Caco-2 (cell line): ENCODE measurements around the gene GNB2. TPM values are rescaled to one million over a fixed set of nuclear protein-coding genes. Genes with fewer than 3 reads are reported as not detected.
A peak's percentile ranks its signal among the peaks of the same experiment; 100 is the strongest.

Experiments
- BruUV-seq: library from RNA; stranded (reverse); fragments of 400-500 nt; replicated peaks from 2 replicates; lab custom pipeline; 2021; lab: Mats Ljungman, UMichigan
- CTCF ChIA-PET: fragments of 300-600 bp; sonication (Branson Sonifier 250); formaldehyde crosslinking; loops from one replicate; lab custom pipeline; 2022; ENCODE audit warnings: antibody characterized with exemption; lab: Charles Lee
- POLR2A ChIA-PET: fragments of 300-600 bp; sonication (Branson Sonifier 250); formaldehyde crosslinking; loops from one replicate; lab custom pipeline; 2022; ENCODE audit warnings: antibody characterized with exemption; lab: Charles Lee
- DNase-seq, 2 experiments: peaks; one replicate each; pipeline versions ENCODE4 v3.0.0 to v3.0.0-alpha.2; 2020 to 2022
- H3K27me3 ChIP-seq: replicated peaks from 2 replicates; pipeline ENCODE4 v1.6.0; 2011; ENCODE audit warnings: low read length; ENCODE audit not compliant: control insufficient read depth, insufficient read depth
- H3K36me3 ChIP-seq: 2 replicates; pipeline ENCODE4 v1.5.1; 2011; ENCODE audit warnings: low read length; ENCODE audit not compliant: control insufficient read depth, insufficient read depth
- H3K4me1 ChIP-seq: fragments of 250-450 bp; sonication (Bioruptor Pico); 2 replicates; pipeline ENCODE4 v1.5.1; 2020; ENCODE audit warnings: mild to moderate bottlenecking
- H3K4me3 ChIP-seq: 2 replicates; pipeline ENCODE4 v1.5.1; 2011; ENCODE audit warnings: low read depth, mild to moderate bottlenecking, control low read depth, low read length
- H3K9me3 ChIP-seq: fragments of 250-450 bp; sonication (Bioruptor Pico); 2 replicates; pipeline ENCODE4 v1.5.1; 2020; ENCODE audit warnings: mild to moderate bottlenecking, moderate library complexity
- H3K27ac Mint-ChIP-seq: one replicate; pipeline ENCODE4 v1.8.0; 2022; ENCODE audit warnings: mixed read lengths; ENCODE audit not compliant: unreplicated experiment
- H3K27me3 Mint-ChIP-seq: one replicate; pipeline ENCODE4 v1.8.0; 2022; ENCODE audit warnings: mixed read lengths; ENCODE audit not compliant: insufficient read depth, unreplicated experiment
- H3K36me3 Mint-ChIP-seq: one replicate; pipeline ENCODE4 v1.8.0; 2022; ENCODE audit warnings: mild to moderate bottlenecking, mixed read lengths; ENCODE audit not compliant: insufficient read depth, unreplicated experiment
- H3K4me1 Mint-ChIP-seq: one replicate; pipeline ENCODE4 v1.8.0; 2022; ENCODE audit warnings: low read depth, mixed read lengths; ENCODE audit not compliant: unreplicated experiment
- H3K4me3 Mint-ChIP-seq: one replicate; pipeline ENCODE4 v1.8.0; 2022; ENCODE audit warnings: mild to moderate bottlenecking, moderate library complexity, mixed read lengths; ENCODE audit not compliant: unreplicated experiment
- H3K9me3 Mint-ChIP-seq: one replicate; pipeline ENCODE4 v1.8.0; 2022; ENCODE audit warnings: mixed read lengths; ENCODE audit not compliant: unreplicated experiment
- intact Hi-C: fragments of 100-400 bp; cut with micrococcal nuclease; formaldehyde crosslinking; loops from one replicate; pipeline ENCODE4 v1.10.0; 2022; ENCODE audit not compliant: unreplicated experiment
- total RNA-seq: library from RNA; stranded (reverse); gene quantifications from 2 replicates; pipeline ENCODE4 v1.2.3, GENCODE V29; 2022
- TF ChIP-seq, protein P1 (sequence below), 2 experiments: fragments of 200-600 bp in 1 of 2; IDR thresholded peaks; 1 replicate in 1 of 2; 2 replicates in 1 of 2; pipeline versions ENCODE4 v1.5.1 to v1.8.0; 2011 to 2022; ENCODE audit warnings: antibody characterized with exemption in 1 of 2, control low read depth in 1 of 2, inconsistent platforms in 1 of 2, low read depth in 1 of 2, low read length in 1 of 2, mild to moderate bottlenecking in 1 of 2, moderate library complexity in 1 of 2; ENCODE audit not compliant: insufficient read depth in 1 of 2, severe bottlenecking in 1 of 2, unreplicated experiment in 1 of 2

The GNB2 gene
- total RNA-seq, 1 experiment from 2014 or later: 200 TPM

DNA sequence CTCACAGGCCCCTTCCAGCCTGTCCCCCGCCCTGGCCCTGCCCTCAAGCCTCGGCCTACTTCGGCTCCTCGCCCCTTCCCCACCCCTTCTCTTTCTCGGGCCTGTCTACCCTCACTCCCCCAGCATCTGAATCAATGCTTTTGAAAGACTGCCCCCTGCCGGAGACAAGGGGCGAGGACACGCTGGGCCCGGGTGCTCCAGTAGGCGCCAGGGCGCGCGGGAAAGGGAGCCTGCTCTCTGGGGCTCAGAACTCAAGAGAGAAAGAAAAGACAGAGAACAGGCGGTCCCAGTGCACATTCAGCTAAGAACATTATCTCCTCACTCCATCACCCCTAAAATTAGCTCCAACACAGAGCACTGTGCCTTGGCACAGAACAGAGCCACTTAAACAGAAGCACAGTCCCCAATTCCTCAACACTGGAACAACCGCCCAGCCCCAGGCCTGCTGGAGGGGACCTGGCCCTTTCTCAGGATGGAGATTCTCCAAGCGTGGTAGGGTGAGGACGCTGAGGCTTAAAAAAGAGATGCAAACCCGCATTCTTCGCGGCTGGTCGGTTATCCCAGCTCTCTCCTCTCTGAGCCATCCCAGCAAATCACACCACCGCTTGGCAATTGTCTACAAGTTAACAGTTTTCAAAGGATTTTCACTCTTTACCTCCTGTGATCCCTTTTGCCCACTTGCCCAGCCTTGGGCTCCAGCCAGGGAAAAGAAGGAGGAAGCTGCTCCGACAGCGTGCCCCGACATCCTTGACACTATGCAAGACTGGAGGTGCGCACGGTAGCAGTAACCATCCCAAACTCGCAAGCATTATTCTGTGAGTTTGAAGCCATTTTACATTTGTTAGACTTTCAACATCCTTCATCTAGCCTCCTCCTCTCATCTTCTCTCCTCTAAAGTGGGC lies 18.4 kb downstream of the GNB2 start:
- Mint-ChIP-seq H3K27me3 (no peaks in the 10 kb centered on the region), H3K4me3 (peak overlapping the region; percentile 96), H3K36me3 (peaks cover 49% of the 10 kb centered on the region), H3K27ac (no peak overlapping the region), H3K9me3 (no peaks in the 10 kb centered on the region), H3K4me1 (peaks cover 18% of the 10 kb centered on the region)
- TSS peak; percentile 58 for BruUV-seq
- peak in 1 of 2 experiments; percentile 77 for DNase-seq
- TF ChIP-seq, protein P1, sequence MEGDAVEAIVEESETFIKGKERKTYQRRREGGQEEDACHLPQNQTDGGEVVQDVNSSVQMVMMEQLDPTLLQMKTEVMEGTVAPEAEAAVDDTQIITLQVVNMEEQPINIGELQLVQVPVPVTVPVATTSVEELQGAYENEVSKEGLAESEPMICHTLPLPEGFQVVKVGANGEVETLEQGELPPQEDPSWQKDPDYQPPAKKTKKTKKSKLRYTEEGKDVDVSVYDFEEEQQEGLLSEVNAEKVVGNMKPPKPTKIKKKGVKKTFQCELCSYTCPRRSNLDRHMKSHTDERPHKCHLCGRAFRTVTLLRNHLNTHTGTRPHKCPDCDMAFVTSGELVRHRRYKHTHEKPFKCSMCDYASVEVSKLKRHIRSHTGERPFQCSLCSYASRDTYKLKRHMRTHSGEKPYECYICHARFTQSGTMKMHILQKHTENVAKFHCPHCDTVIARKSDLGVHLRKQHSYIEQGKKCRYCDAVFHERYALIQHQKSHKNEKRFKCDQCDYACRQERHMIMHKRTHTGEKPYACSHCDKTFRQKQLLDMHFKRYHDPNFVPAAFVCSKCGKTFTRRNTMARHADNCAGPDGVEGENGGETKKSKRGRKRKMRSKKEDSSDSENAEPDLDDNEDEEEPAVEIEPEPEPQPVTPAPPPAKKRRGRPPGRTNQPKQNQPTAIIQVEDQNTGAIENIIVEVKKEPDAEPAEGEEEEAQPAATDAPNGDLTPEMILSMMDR (IDR thresholded peaks at IDR 0.05; ENCODE audit: insufficient read depth in 1 of 2, low read depth in 1 of 2, low read length in 1 of 2, severe bottlenecking in 1 of 2, unreplicated experiment in 1 of 2): peak; percentile 68 to 77
- H3K36me3 ChIP-seq: no peaks in the 10 kb centered on the region; the same call in 1 of the 2 replicates
- peaks cover 19% of the 10 kb centered on the region for H3K4me1 ChIP-seq
- no peaks in the 10 kb centered on the region for H3K27me3 ChIP-seq
- ChIA-PET POLR2A (interaction anchor here (1.5 kb wide), 1 partner anchor 79 kb away, joined by 5 read pairs; the partner anchor contains the start of gene MOSPD3), CTCF (interaction anchor here (0.6 to 1.9 kb wide), 5 partner anchors 14 to 106 kb away, joined by 3 to 7 read pairs (median 5); partner anchors contain the start of genes FBXO24, LRCH4, MOSPD3 and POP7)
- intact Hi-C loops: loop anchor here (2.0 to 5.0 kb wide), 2 partner anchors 60 to 87 kb away; no protein-coding TSS in a partner anchor
- H3K9me3 ChIP-seq: no peaks in the 10 kb centered on the region
- H3K4me3 ChIP-seq: peak overlapping the region; percentile 55

DNA sequence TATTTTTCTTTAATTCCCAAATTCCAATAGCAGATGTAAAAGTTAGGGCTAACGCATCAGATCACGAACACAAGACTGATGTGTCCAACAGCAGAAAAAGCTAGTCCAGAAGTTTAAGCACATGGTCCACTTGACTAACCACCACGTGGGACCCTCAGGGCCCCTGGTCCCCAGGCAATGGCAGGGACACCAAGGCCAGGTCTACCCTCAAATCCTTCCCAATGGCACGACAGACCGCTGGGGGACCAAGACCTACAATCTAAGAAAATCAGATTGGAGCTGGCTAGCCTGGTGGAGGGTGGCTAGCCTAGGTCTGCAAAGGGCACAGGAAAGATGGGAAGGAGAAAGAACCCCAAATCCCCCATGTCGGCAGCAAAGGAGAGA lies 19.0 kb downstream of the GNB2 start:
- no TSS peak for BruUV-seq
- H3K9me3 Mint-ChIP-seq: no peaks in the 10 kb centered on the region
- no peaks in the 10 kb centered on the region for H3K27me3 Mint-ChIP-seq
- no peaks in the 10 kb centered on the region for H3K27me3 ChIP-seq
- TF ChIP-seq, protein P1 (IDR thresholded peaks at IDR 0.05; ENCODE audit: insufficient read depth in 1 of 2, low read depth in 1 of 2, low read length in 1 of 2, severe bottlenecking in 1 of 2, unreplicated experiment in 1 of 2): no peak
- peak overlapping the region; percentile 96 for H3K4me3 Mint-ChIP-seq
- H3K4me1 ChIP-seq: peaks cover 19% of the 10 kb centered on the region
- intact Hi-C loops: loop anchor here (5.0 kb wide), 1 partner anchor 60 kb away; no protein-coding TSS in a partner anchor
- DNase-seq: no peak
- CTCF ChIA-PET: interaction anchor here (0.5 to 2.8 kb wide), 3 partner anchors 13 to 265 kb away, joined by 3 to 21 read pairs (median 10); partner anchors contain the start of gene POP7
- H3K27ac Mint-ChIP-seq: no peak overlapping the region
- POLR2A ChIA-PET: interaction anchor here (1.5 to 3.0 kb wide), 2 partner anchors 13 to 80 kb away, joined by 5 to 18 read pairs; partner anchors contain the start of genes MOSPD3 and POP7
- H3K36me3 ChIP-seq: no peaks in the 10 kb centered on the region; the same call in 1 of the 2 replicates
- H3K9me3 ChIP-seq: no peaks in the 10 kb centered on the region
- H3K36me3 Mint-ChIP-seq: peaks cover 44% of the 10 kb centered on the region
- H3K4me1 Mint-ChIP-seq: peaks cover 18% of the 10 kb centered on the region
- H3K4me3 ChIP-seq: peak overlapping the region; percentile 55
